DOHH2 (cell line): ENCODE results near the gene SGPL1.

ENCODE experiments used
- H3F3A ChIP-seq: fragments of 200-600 bp; sonication (generic), shearing (Covaris generic); 2 replicates; pipeline ENCODE4 v1.6.0; 2016; ENCODE audit warnings: antibody characterized with exemption, mild to moderate bottlenecking; ENCODE audit not compliant: control insufficient read depth, insufficient read depth
- H3K27ac ChIP-seq: fragments of 200-600 bp; sonication (generic); 2 replicates; pipeline ENCODE4 v1.5.1; 2014; ENCODE audit warnings: low read depth, mild to moderate bottlenecking, low read length, moderate library complexity
- H3K27me3 ChIP-seq: fragments of 200-600 bp; sonication (generic); 2 replicates; pipeline ENCODE4 v1.6.1; 2014; ENCODE audit warnings: mild to moderate bottlenecking, low read length, mixed read lengths; ENCODE audit not compliant: control insufficient read depth
- H3K36me3 ChIP-seq: fragments of 200-600 bp; sonication (generic); 2 replicates; pipeline ENCODE4 v1.6.1; 2014; ENCODE audit warnings: mild to moderate bottlenecking, low read length, moderate library complexity, mixed read lengths; ENCODE audit not compliant: control insufficient read depth
- H3K4me1 ChIP-seq: fragments of 200-600 bp; sonication (generic); 2 replicates; pipeline ENCODE4 v1.6.1; 2014; ENCODE audit warnings: mild to moderate bottlenecking, low read length, mixed read lengths; ENCODE audit not compliant: control insufficient read depth
- H3K4me2 ChIP-seq: fragments of 200-600 bp; sonication (generic); 2 replicates; pipeline ENCODE4 v1.6.0; 2014; ENCODE audit warnings: mild to moderate bottlenecking, low read length, moderate library complexity
- H3K4me3 ChIP-seq: fragments of 200-600 bp; sonication (generic); 2 replicates; pipeline ENCODE4 v1.5.1; 2014; ENCODE audit warnings: mild to moderate bottlenecking, low read length, mixed read lengths
- H3K79me2 ChIP-seq: fragments of 200-600 bp; sonication (generic); 2 replicates; pipeline ENCODE4 v1.6.1; 2014; ENCODE audit warnings: mild to moderate bottlenecking, low read length, mixed read lengths; ENCODE audit not compliant: control insufficient read depth
- H3K9me2 ChIP-seq: fragments of 200-600 bp; sonication (generic); replicated peaks from 2 replicates; pipeline ENCODE4 v1.6.1; 2014; ENCODE audit warnings: mild to moderate bottlenecking, low read length, mixed read lengths; ENCODE audit not compliant: control insufficient read depth
- H3K9me3 ChIP-seq: fragments of 200-600 bp; sonication (generic); 2 replicates; pipeline ENCODE4 v1.6.1; 2014; ENCODE audit warnings: antibody characterized with exemption, low read length, mixed read lengths; ENCODE audit not compliant: control insufficient read depth, insufficient read depth
- H4K20me1 ChIP-seq: fragments of 200-600 bp; sonication (generic); 2 replicates; pipeline ENCODE4 v1.6.0; 2014; ENCODE audit warnings: low read depth, mild to moderate bottlenecking, antibody characterized with exemption, low read length, moderate library complexity; ENCODE audit not compliant: control insufficient read depth, insufficient read depth
- EZH2phosphoT487 ChIP-seq: fragments of 200-600 bp; sonication (generic); IDR thresholded peaks from 2 replicates; pipeline ENCODE4 v1.6.1; 2017; ENCODE audit warnings: borderline replicate concordance, mild to moderate bottlenecking, antibody characterized with exemption, low read length, moderate library complexity, mixed read lengths
- TF ChIP-seq, protein P1 (sequence below): fragments of 200-600 bp; sonication (generic); IDR thresholded peaks from one replicate; pipeline ENCODE4 v1.5.1; 2014; ENCODE audit warnings: antibody characterized with exemption, mild to moderate bottlenecking, low read depth, low read length; ENCODE audit not compliant: poor library complexity, severe bottlenecking

The SGPL1 gene

DNA sequence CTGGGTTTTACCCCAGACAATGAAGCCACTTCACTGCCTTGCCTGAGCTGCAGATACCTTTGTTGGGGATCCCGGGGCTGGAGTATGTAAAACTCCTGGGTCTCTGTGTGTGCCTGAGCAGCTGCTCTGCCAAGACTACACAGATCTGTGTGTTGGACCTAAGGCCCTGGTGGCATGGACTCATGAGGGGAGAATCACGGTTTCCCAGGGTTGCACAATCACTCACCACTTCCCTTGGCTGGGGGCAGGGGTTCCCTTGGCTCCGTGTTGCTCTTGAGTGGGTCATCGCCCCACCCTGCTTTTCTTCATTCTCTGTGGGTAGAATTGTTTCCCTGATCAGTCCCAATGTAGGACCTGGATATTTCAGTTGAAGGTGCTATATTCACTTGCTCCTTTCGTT, 16.6 kb upstream of the SGPL1 start:
- H3K79me2 ChIP-seq: no peaks in the 10 kb centered on the region
- H3K36me3 ChIP-seq: no peaks in the 10 kb centered on the region
- H4K20me1 ChIP-seq: no peaks in the 10 kb centered on the region
- H3K4me3 ChIP-seq: no peak overlapping the region
- H3F3A ChIP-seq: no peaks in the 10 kb centered on the region
- H3K9me3 ChIP-seq: no peaks in the 10 kb centered on the region
- H3K4me1 ChIP-seq: no peaks in the 10 kb centered on the region
- peaks cover 15% of the 10 kb centered on the region for H3K27me3 ChIP-seq
- H3K27ac ChIP-seq: no peak overlapping the region
- H3K9me2 ChIP-seq: no peaks in the 10 kb centered on the region
- no peak overlapping the region for H3K4me2 ChIP-seq
- TF ChIP-seq EZH2phosphoT487: no peak
- TF ChIP-seq, protein P1, sequence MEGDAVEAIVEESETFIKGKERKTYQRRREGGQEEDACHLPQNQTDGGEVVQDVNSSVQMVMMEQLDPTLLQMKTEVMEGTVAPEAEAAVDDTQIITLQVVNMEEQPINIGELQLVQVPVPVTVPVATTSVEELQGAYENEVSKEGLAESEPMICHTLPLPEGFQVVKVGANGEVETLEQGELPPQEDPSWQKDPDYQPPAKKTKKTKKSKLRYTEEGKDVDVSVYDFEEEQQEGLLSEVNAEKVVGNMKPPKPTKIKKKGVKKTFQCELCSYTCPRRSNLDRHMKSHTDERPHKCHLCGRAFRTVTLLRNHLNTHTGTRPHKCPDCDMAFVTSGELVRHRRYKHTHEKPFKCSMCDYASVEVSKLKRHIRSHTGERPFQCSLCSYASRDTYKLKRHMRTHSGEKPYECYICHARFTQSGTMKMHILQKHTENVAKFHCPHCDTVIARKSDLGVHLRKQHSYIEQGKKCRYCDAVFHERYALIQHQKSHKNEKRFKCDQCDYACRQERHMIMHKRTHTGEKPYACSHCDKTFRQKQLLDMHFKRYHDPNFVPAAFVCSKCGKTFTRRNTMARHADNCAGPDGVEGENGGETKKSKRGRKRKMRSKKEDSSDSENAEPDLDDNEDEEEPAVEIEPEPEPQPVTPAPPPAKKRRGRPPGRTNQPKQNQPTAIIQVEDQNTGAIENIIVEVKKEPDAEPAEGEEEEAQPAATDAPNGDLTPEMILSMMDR: no peak

DNA sequence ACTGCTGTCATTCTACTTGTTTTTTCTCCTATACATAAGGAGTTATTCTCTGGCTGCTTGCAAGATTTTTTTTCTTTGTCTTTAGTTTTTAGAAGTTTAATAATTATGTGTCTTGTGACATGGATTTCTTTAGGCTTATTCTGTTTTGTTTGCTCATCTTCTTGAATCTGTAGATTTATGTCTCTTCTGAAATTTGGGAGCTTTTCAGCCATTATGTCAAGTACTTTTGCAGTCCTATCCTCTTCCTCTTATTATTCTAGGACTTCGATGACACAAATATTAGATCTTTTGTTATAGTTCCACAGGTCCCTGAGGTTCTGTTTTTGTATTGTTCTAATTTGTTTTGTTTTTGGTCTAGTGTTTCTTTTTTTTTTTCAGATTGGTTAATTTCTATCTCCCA, 13.9 kb upstream of the SGPL1 start:
- Histone ChIP-seq H4K20me1 (no peaks in the 10 kb centered on the region), H3K9me3 (no peaks in the 10 kb centered on the region), H3K79me2 (no peaks in the 10 kb centered on the region), H3F3A (no peaks in the 10 kb centered on the region), H3K36me3 (no peaks in the 10 kb centered on the region), H3K4me2 (no peak overlapping the region), H3K4me3 (no peak overlapping the region), H3K4me1 (no peaks in the 10 kb centered on the region), H3K9me2 (no peaks in the 10 kb centered on the region), H3K27me3 (peaks cover 4% of the 10 kb centered on the region; the same call in 1 of the 2 replicates), H3K27ac (no peak overlapping the region)
- TF ChIP-seq, protein P1: no peak
- TF ChIP-seq EZH2phosphoT487: no peak

DNA sequence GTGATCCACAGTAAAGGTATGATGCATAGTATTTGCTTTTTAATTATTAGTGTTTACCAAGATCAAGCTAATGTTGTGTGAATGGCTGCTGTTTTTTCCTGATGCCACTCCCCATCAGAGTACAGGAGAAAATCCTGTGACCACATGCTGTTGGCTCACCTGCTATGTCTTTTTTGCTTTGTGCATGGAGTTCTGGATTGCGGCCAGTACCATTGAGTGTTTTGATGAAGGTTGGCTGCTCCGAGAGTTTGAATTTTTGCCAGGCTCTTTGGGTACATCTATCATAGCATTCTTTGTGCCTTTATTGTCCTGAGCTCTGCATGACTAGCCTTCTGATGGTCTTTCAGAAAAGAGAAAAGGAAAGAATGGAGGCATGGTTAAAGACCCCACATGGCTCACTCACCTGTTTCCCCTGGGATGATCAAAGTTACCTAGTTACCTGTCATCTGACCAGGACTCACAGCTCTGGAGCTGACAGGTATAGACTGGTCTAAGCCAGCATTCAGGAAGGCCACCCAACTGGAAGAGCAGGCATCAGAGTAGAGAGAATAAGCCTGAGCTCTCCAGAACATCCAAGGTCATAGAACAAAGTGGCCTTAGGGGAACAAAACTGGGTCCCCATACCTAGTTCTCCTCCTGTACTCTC, 11.8 kb upstream of the SGPL1 start:
- no peaks in the 10 kb centered on the region for H3K9me2 ChIP-seq
- no peaks in the 10 kb centered on the region for H3K4me1 ChIP-seq

More for the DNA sequence above, 11.8 kb upstream of the SGPL1 start:
- Histone ChIP-seq H3F3A (no peaks in the 10 kb centered on the region), H3K4me2 (no peak overlapping the region), H3K4me3 (no peak overlapping the region), H3K36me3 (no peaks in the 10 kb centered on the region), H3K79me2 (no peaks in the 10 kb centered on the region), H3K27ac (no peak overlapping the region), H3K9me3 (no peaks in the 10 kb centered on the region), H4K20me1 (no peaks in the 10 kb centered on the region), H3K27me3 (peaks cover 9% of the 10 kb centered on the region; the same call in 1 of the 2 replicates)
- TF ChIP-seq, protein P1: no peak
- no peak for TF ChIP-seq EZH2phosphoT487
